Astrocyte of the cerebellum (primary cell): ENCODE data around the gene FOXA3.

Source experiments
- DNase-seq: peaks from one replicate; pipeline ENCODE4 v3.0.0-alpha.2; 2011; ENCODE audit warnings: low read depth
- H3K4me3 ChIP-seq: 2 replicates; pipeline ENCODE4 v1.5.1; 2011; ENCODE audit warnings: mild to moderate bottlenecking, low read depth, low read length, moderate library complexity
- CTCF ChIP-seq: IDR thresholded peaks from 2 replicates; pipeline ENCODE4 v1.5.1; 2012; ENCODE audit warnings: low read length, low read depth, moderate library complexity, mild to moderate bottlenecking; ENCODE audit errors: missing control alignments
- in situ Hi-C: cut with HindIII; loops from 2 replicates; pipeline ENCODE4 v1.10.0; 2017; ENCODE audit warnings: low sequenced_read_pairs

Gene FOXA3

GRCh38 chr19:45863840-45864628 is at the start of gene FOXA3:
TSS of gene FOXA3 (plus strand) at chr19:45864326. CDS start at chr19:45864457, 131 bp downstream.
- peak; percentile 39 for TF ChIP-seq CTCF
- peak within 1 kb of the TSS; percentile 63 for H3K4me3 ChIP-seq
- in situ Hi-C loops, result no loop called here
- DNase-seq, result no peak

GRCh38 chr19:45814851-45815480 is 49.2 kb upstream of the FOXA3 start, which contains the start of gene RSPH6A:
TSS of gene RSPH6A (minus strand) at chr19:45815308. CDS start at chr19:45815176, 132 bp downstream.
- in situ Hi-C loops, result no loop called here
- TF ChIP-seq CTCF, result no peak
- H3K4me3 ChIP-seq, result no peak within 1 kb of the TSS
- DNase-seq, result no peak

DNA sequence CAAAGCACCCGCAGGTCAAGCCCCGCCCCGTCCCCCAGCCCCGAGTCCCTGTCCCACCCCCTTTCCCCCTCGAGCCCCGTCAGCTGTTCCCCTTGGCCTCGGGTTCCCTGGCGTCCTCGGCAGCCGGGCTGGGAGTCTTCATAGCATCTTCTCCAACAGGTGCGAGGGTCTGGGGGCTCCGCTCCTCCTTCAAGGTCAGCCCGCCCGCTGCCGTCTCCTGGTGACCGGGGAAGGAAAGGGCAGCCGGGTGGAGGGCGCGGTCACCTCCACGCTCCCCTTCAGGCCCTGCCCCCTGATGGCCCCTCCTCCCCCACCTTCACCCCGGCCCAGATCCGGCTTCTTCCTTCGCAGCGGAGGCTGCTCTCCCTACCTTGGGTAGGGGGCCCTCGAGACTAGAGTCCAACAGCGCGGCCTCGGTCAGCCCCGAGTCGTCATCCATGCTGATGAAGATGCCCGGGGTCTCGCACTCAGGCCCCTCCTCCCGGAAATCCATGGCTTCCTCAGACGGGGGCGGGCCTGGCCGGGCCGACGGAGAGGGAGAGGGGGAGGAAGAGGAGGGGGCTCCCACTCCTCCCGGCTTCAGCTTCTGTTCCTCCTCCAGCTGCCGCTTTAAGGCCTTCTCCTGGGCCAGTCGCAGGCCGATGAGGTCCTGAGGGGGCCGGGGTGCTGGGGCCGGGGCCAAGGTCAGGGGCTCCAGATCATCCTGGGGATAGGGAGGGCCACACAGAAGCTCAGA is 48.5 kb upstream of the FOXA3 start:
- H3K4me3 ChIP-seq, result no peak overlapping the region
- DNase-seq, result no peak
- in situ Hi-C loops, result no loop called here
- TF ChIP-seq CTCF, result no peak

DNA sequence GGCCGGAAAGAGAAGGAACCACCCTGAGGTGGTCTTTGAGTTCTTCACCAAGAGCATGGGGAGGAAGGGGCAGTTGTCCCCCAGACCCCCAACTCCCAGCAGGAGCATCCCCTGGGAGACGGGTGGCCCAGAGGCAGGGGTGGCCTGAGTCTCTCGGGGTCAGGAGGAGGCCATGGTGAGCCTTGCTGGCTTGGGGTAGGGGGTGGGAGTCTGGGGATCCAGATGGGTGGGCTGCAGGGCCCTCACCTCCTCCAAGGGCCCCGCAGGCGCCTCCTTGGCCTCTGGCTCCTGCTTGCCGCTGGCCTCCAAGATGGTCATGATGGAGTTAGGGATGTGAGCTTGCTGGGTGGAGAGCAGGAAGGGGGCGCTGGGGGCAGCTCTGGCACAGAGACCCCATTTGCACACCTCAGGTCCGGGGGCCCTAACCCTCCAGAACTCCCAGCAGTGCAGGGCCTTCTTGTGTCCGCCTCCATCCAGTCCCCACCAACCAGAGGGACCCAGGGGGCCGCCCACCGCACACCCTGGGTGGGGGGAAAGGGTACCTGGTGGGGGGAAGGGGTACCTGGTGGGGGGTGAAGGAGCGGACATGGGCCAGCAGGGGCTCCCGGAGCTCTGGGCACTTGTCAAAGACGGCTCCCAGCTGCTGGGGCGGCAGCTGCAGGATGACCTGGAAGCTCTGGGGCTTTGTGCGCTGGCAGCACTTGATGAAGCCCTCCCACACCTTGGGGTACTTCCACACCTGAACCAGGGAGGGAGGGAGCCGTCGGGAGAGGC is 47.7 kb upstream of the FOXA3 start:
- no peak for DNase-seq
- no peak for TF ChIP-seq CTCF
- no peak overlapping the region for H3K4me3 ChIP-seq
- in situ Hi-C loops, result no loop called here

DNA sequence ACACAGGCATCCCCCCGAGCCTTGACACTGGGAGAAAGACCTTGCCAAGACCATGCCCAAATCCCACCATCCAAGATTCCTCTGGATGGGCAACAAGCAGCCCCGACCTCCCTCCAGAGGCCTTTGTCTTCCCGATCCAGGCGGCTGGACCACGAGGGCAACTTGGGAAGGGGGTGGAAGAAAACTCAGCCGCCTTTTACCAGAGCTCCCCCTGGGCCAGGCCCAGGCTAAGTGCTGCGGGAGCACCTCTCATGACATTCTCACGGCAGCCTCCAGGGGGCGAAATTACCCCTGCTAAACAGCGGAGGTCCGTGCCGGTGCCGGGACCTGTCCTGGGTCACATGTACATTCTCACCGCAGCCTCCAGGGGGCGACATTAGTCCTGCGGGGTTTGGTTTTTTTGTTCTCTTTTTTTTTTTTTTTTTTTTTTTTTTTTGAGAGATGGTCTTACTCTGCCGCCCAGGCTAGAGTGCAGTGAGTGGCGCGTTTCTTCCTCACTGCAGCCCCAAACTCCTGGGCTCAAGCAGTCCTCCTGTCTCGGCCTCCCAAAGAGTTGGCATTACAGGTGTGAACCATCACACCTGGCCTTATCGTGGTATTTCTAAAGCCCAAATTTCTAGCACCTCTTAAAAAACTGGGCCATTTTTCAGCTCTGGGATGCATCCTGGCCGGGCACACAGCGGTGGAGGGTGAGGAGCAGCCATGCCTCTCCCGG is 47.0 kb upstream of the FOXA3 start:
- in situ Hi-C loops, result no loop called here
- peak; percentile 89 for DNase-seq
- no peak overlapping the region for H3K4me3 ChIP-seq
- TF ChIP-seq CTCF, result peak; percentile 98
